Neutrophil (primary cell): ENCODE results near the gene IPPK.
"Not testable (repeated sequence)": the region's sequence is repeated elsewhere in the genome, so short reads cannot be mapped to it uniquely, and the experiment has no call there.

Experiments used
- H3K27ac ChIP-seq: fragments of 200-600 bp; sonication (generic); 2 replicates; pipeline ENCODE4 v1.5.1; 2016; ENCODE audit warnings: mild to moderate bottlenecking, moderate library complexity
- H3K27me3 ChIP-seq: fragments of 200-600 bp; sonication (generic); 2 replicates; pipeline ENCODE4 v1.6.0; 2016; ENCODE audit warnings: mild to moderate bottlenecking
- H3K36me3 ChIP-seq: fragments of 200-600 bp; sonication (generic); 2 replicates; pipeline ENCODE4 v1.5.1; 2017
- H3K4me1 ChIP-seq, 2 experiments: fragments of 200-600 bp in 1 of 2; sonication (generic) in 1 of 2; 1 replicate in 1 of 2; 2 replicates in 1 of 2; pipeline versions ENCODE4 v1.5.1 to v1.6.1; 2013 to 2016; ENCODE audit warnings: low read depth in 1 of 2, low read length in 1 of 2, mild to moderate bottlenecking in 1 of 2, moderate library complexity in 1 of 2; ENCODE audit not compliant: control insufficient read depth in 1 of 2, insufficient read depth in 1 of 2
- H3K4me3 ChIP-seq, 2 experiments: fragments of 200-600 bp in 1 of 2; sonication (generic) in 1 of 2; 1 replicate in 1 of 2; 2 replicates in 1 of 2; pipeline ENCODE4 v1.5.1; 2013 to 2016; ENCODE audit warnings: low read depth in 1 of 2, low read length in 1 of 2, mild to moderate bottlenecking in 1 of 2, moderate library complexity in 1 of 2
- H3K9me3 ChIP-seq: fragments of 200-600 bp; sonication (generic); 2 replicates; pipeline ENCODE4 v1.5.1; 2016
- CTCF ChIP-seq: fragments of 200-600 bp; sonication (generic); IDR thresholded peaks from 2 replicates; pipeline ENCODE4 v1.5.1; 2016; ENCODE audit warnings: antibody characterized with exemption

Gene IPPK

GRCh38 chr9:92595930-92596329 is 74.0 kb downstream of the IPPK start:
- peaks cover 3 to 4% of the 10 kb centered on the region in 2 experiments for H3K4me1 ChIP-seq
- no peaks in the 10 kb centered on the region for H3K36me3 ChIP-seq
- H3K27ac ChIP-seq, result no peak overlapping the region
- no peaks in the 10 kb centered on the region for H3K9me3 ChIP-seq
- no peak overlapping the region for H3K4me3 ChIP-seq
- TF ChIP-seq CTCF, result no peak
- no peaks in the 10 kb centered on the region for H3K27me3 ChIP-seq

GRCh38 chr9:92595075-92595474 is 74.9 kb downstream of the IPPK start:
- not testable (repeated sequence) for H3K27ac ChIP-seq, H3K4me1 ChIP-seq, H3K4me3 ChIP-seq, H3K9me3 ChIP-seq, H3K36me3 ChIP-seq, H3K27me3 ChIP-seq

- no peak overlapping the region for H3K4me3 ChIP-seq
- no peaks in the 10 kb centered on the region for H3K9me3 ChIP-seq
- H3K27ac ChIP-seq, result no peak overlapping the region
- H3K4me1 ChIP-seq, result peaks cover 10% of the 10 kb centered on the region in 2 experiments
- TF ChIP-seq CTCF, result no peak
- no peaks in the 10 kb centered on the region for H3K27me3 ChIP-seq
- no peaks in the 10 kb centered on the region for H3K36me3 ChIP-seq
Observed at GRCh38 chr9:92592946-92593861, 76.7 kb downstream of the IPPK start.

- Histone ChIP-seq H3K36me3 (no peaks in the 10 kb centered on the region), H3K4me3 (no peak overlapping the region), H3K27ac (no peak overlapping the region), H3K27me3 (no peaks in the 10 kb centered on the region), H3K9me3 (no peaks in the 10 kb centered on the region), H3K4me1 (peaks cover 10 to 14% of the 10 kb centered on the region in 2 experiments)
- no peak for TF ChIP-seq CTCF
Observed at GRCh38 chr9:92592537-92592936, 77.4 kb downstream of the IPPK start.

GRCh38 chr9:92590377-92590776 is 79.6 kb downstream of the IPPK start:
- Histone ChIP-seq H3K4me3 (no peak overlapping the region), H3K4me1 (peaks cover 10 to 16% of the 10 kb centered on the region in 2 experiments), H3K27ac (no peak overlapping the region), H3K9me3 (no peaks in the 10 kb centered on the region), H3K27me3 (no peaks in the 10 kb centered on the region), H3K36me3 (no peaks in the 10 kb centered on the region)
- no peak for TF ChIP-seq CTCF

GRCh38 chr9:92589923-92590322 is 80.0 kb downstream of the IPPK start:
- Histone ChIP-seq H3K4me1 (peaks cover 10 to 16% of the 10 kb centered on the region in 2 experiments), H3K27me3 (no peaks in the 10 kb centered on the region), H3K27ac (no peak overlapping the region), H3K9me3 (no peaks in the 10 kb centered on the region), H3K4me3 (no peak overlapping the region), H3K36me3 (no peaks in the 10 kb centered on the region)
- TF ChIP-seq CTCF, result no peak
